ENCODE data around the gene ZNF410. TPM values are rescaled to one million over a fixed set of nuclear protein-coding genes. Genes with fewer than 3 reads are reported as not detected.
A peak's percentile ranks its signal among the peaks of the same experiment; 100 is the strongest.

Gene ZNF410
- total RNA-seq, 3 donors from 2014 or later (not counting 1 experiment from before 2014, with no cell fraction given): 111 to 118 (median 113) TPM

- H3K27me3 Mint-ChIP-seq (ENCODE audit: low read depth in 2 of 2): no peaks in the 10 kb centered on the region
- no peak overlapping the region for H3K4me3 Mint-ChIP-seq
These were observed 8.2 kb upstream of the ZNF410 start for GRCh38 chr14:73878436-73878835.

GRCh38 chr14:73879027-73879426, 7.6 kb upstream of the ZNF410 start:
- Mint-ChIP-seq H3K27me3 (ENCODE audit: low read depth in 2 of 2) (no peaks in the 10 kb centered on the region), H3K36me3 (no peaks in the 10 kb centered on the region), H3K4me3 (no peak overlapping the region), H3K4me1 (no peaks in the 10 kb centered on the region), H3K9me3 (no peaks in the 10 kb centered on the region), H3K27ac (no peak overlapping the region)
- H3K36me3 ChIP-seq (ENCODE audit: control insufficient read depth, insufficient read depth, low read length): no peaks in the 10 kb centered on the region
- no peak overlapping the region for H3K27ac ChIP-seq (ENCODE audit: low read length)
- no peaks in the 10 kb centered on the region for H3K9me3 ChIP-seq (ENCODE audit: control insufficient read depth, insufficient read depth, low read length)
- intact Hi-C loops (cut with micrococcal nuclease): no loop called here
- no peak for TF ChIP-seq CTCF (IDR thresholded peaks at IDR 0.05)
- no peaks in the 10 kb centered on the region for H3K27me3 ChIP-seq (ENCODE audit: control insufficient read depth, insufficient read depth, low read length)
- no peak for ATAC-seq
- H3K4me3 ChIP-seq (ENCODE audit: low read length): no peak overlapping the region
- H3K4me1 ChIP-seq (ENCODE audit: control insufficient read depth, insufficient read depth, low read length): no peaks in the 10 kb centered on the region
- no peak for DNase-seq
- 100% methylated on average over 1 of the region's 1 CpG for WGBS (ENCODE audit: insufficient coverage)

More at GRCh38 chr14:73878436-73878835, 8.2 kb upstream of the ZNF410 start:
- H3K4me3 ChIP-seq (ENCODE audit: low read length): no peak overlapping the region
- H3K27me3 ChIP-seq (ENCODE audit: control insufficient read depth, insufficient read depth, low read length): no peaks in the 10 kb centered on the region
- DNase-seq (no peak), ATAC-seq (no peak)
- Mint-ChIP-seq H3K36me3 (no peaks in the 10 kb centered on the region), H3K9me3 (no peaks in the 10 kb centered on the region), H3K27ac (no peak overlapping the region), H3K4me1 (no peaks in the 10 kb centered on the region)
- no peaks in the 10 kb centered on the region for H3K4me1 ChIP-seq (ENCODE audit: control insufficient read depth, insufficient read depth, low read length)
- H3K27ac ChIP-seq (ENCODE audit: low read length): no peak overlapping the region
- no peaks in the 10 kb centered on the region for H3K36me3 ChIP-seq (ENCODE audit: control insufficient read depth, insufficient read depth, low read length)
- intact Hi-C loops (cut with micrococcal nuclease): no loop called here
- no peak for TF ChIP-seq CTCF (IDR thresholded peaks at IDR 0.05)
- WGBS (ENCODE audit: insufficient coverage): 93% methylated on average over 6 of the region's 6 CpGs
- H3K9me3 ChIP-seq (ENCODE audit: control insufficient read depth, insufficient read depth, low read length): no peaks in the 10 kb centered on the region

GRCh38 chr14:73884438-73885190, 2.0 kb upstream of the ZNF410 start:
- DNase-seq (no peak), ATAC-seq (no peak)
- intact Hi-C loops (cut with micrococcal nuclease): loop anchor here (5.0 to 10.0 kb wide), 2 partner anchors 130 to 132 kb away; partner anchors contain the start of genes BBOF1 and ENTPD5
- Mint-ChIP-seq H3K27me3 (ENCODE audit: low read depth in 2 of 2) (no peaks in the 10 kb centered on the region), H3K27ac (peak overlapping the region; percentile 62 to 99), H3K4me3 (peak overlapping the region; percentile 45), H3K36me3 (no peaks in the 10 kb centered on the region), H3K4me1 (peaks cover 36 to 45% of the 10 kb centered on the region in 2 donors), H3K9me3 (no peaks in the 10 kb centered on the region)
- Histone ChIP-seq H3K9me3 (ENCODE audit: control insufficient read depth, insufficient read depth, low read length) (no peaks in the 10 kb centered on the region), H3K27ac (ENCODE audit: low read length) (no peak overlapping the region), H3K4me1 (ENCODE audit: control insufficient read depth, insufficient read depth, low read length) (peaks cover 13% of the 10 kb centered on the region), H3K27me3 (ENCODE audit: control insufficient read depth, insufficient read depth, low read length) (no peaks in the 10 kb centered on the region), H3K4me3 (ENCODE audit: low read length) (no peak overlapping the region), H3K36me3 (ENCODE audit: control insufficient read depth, insufficient read depth, low read length) (no peaks in the 10 kb centered on the region)
- 95% methylated on average over 7 of the region's 8 CpGs for WGBS (ENCODE audit: insufficient coverage)
- no peak for TF ChIP-seq CTCF (IDR thresholded peaks at IDR 0.05)

- Mint-ChIP-seq H3K36me3 (no peaks in the 10 kb centered on the region), H3K4me1 (peaks cover 42 to 54% of the 10 kb centered on the region in 2 donors), H3K4me3 (peak overlapping the region; percentile 96), H3K27me3 (ENCODE audit: low read depth in 2 of 2) (no peaks in the 10 kb centered on the region), H3K9me3 (no peaks in the 10 kb centered on the region), H3K27ac (peak overlapping the region; percentile 99)
- ATAC-seq: no peak
- DNase-seq: no peak
- 0% methylated on average over 2 of the region's 7 CpGs for WGBS (ENCODE audit: insufficient coverage)
- Histone ChIP-seq H3K36me3 (ENCODE audit: control insufficient read depth, insufficient read depth, low read length) (peaks cover 2% of the 10 kb centered on the region), H3K9me3 (ENCODE audit: control insufficient read depth, insufficient read depth, low read length) (no peaks in the 10 kb centered on the region), H3K27me3 (ENCODE audit: control insufficient read depth, insufficient read depth, low read length) (no peaks in the 10 kb centered on the region), H3K27ac (ENCODE audit: low read length) (peak overlapping the region; percentile 97), H3K4me1 (ENCODE audit: control insufficient read depth, insufficient read depth, low read length) (peaks cover 13% of the 10 kb centered on the region), H3K4me3 (ENCODE audit: low read length) (peak overlapping the region; percentile 81)
- intact Hi-C loops (cut with micrococcal nuclease): loop anchor here (2.0 to 10.0 kb wide), 3 partner anchors 64 to 135 kb away; partner anchors contain the start of genes BBOF1, COQ6, ENTPD5 and FAM161B
- TF ChIP-seq CTCF (IDR thresholded peaks at IDR 0.05): no peak
These were observed 608 bp downstream of the ZNF410 start for GRCh38 chr14:73887318-73887616.

Data from natural killer cell (primary cell).